NCI-H460 (cell line): ENCODE results near the gene SETBP1. TPM values are rescaled to one million over a fixed set of nuclear protein-coding genes. Genes with fewer than 3 reads are reported as not detected.
"Not testable (repeated sequence)": the region's sequence is repeated elsewhere in the genome, so short reads cannot be mapped to it uniquely, and the experiment has no call there.

ENCODE experiments used
- DNase-seq: peaks from one replicate; pipeline ENCODE4 v3.0.0-alpha.2; 2016; ENCODE audit warnings: low read depth; ENCODE audit errors: extremely low read depth
- total RNA-seq: library from RNA; depleted of rRNA; stranded (reverse); fragments of >200 nt; shearing (Covaris generic); gene quantifications from 2 replicates; pipeline ENCODE4 v1.2.3, GENCODE V29; 2014

Gene SETBP1
- total RNA-seq, 1 experiment from 2014 or later: 2.0 TPM

- no peak for DNase-seq
Observed at GRCh38 chr18:44786688-44787087, 106.0 kb downstream of the SETBP1 start.

- no peak for DNase-seq
Observed at GRCh38 chr18:44788334-44788733, 107.6 kb downstream of the SETBP1 start.

GRCh38 chr18:44789710-44790109 lies 109.0 kb downstream of the SETBP1 start:
- no peak for DNase-seq

GRCh38 chr18:44790860-44791259 lies 110.2 kb downstream of the SETBP1 start:
- no peak for DNase-seq

- DNase-seq: no peak
Observed at GRCh38 chr18:44791520-44791919, 110.8 kb downstream of the SETBP1 start.

GRCh38 chr18:44792456-44793061 lies 111.9 kb downstream of the SETBP1 start:
- DNase-seq: no peak

- DNase-seq: no peak
Observed at GRCh38 chr18:44793194-44793593, 112.5 kb downstream of the SETBP1 start.

- no peak for DNase-seq
Observed at GRCh38 chr18:44793685-44794084, 113.0 kb downstream of the SETBP1 start.

- DNase-seq: no peak
Observed at GRCh38 chr18:44795241-44795640, 114.6 kb downstream of the SETBP1 start.

GRCh38 chr18:44796429-44797428 lies 116.0 kb downstream of the SETBP1 start:
- DNase-seq: no peak

- DNase-seq: no peak
Observed at GRCh38 chr18:44798433-44799048, 117.9 kb downstream of the SETBP1 start.

GRCh38 chr18:44799382-44799906 lies 118.8 kb downstream of the SETBP1 start:
- no peak for DNase-seq

- DNase-seq: no peak
Observed at GRCh38 chr18:44799907-44800421, 119.3 kb downstream of the SETBP1 start.

- DNase-seq: not testable (repeated sequence)
Observed at GRCh38 chr18:44800766-44801165, 120.1 kb downstream of the SETBP1 start.

GRCh38 chr18:44801781-44802180 lies 121.1 kb downstream of the SETBP1 start:
- DNase-seq: no peak

GRCh38 chr18:44802508-44802907 lies 121.8 kb downstream of the SETBP1 start:
- no peak for DNase-seq

- DNase-seq: no peak
Observed at GRCh38 chr18:44803019-44803650, 122.4 kb downstream of the SETBP1 start.

- no peak for DNase-seq
Observed at GRCh38 chr18:44804033-44804432, 123.3 kb downstream of the SETBP1 start.

- no peak for DNase-seq
Observed at GRCh38 chr18:44805176-44805575, 124.5 kb downstream of the SETBP1 start.

- DNase-seq: no peak
Observed at GRCh38 chr18:44805643-44806042, 125.0 kb downstream of the SETBP1 start.
